PFSK-1 (cell line): ENCODE results near the gene SCUBE2.

Experiments used
- FOXP2 ChIP-seq: optimal IDR thresholded peaks from 2 replicates; pipeline ENCODE3; 2011; ENCODE audit warnings: borderline replicate concordance, control low read depth, inconsistent platforms; ENCODE audit not compliant: insufficient read depth; ENCODE audit errors: extremely low read length, extremely low read depth
- POLR2AphosphoS5 ChIP-seq: IDR thresholded peaks from 2 replicates; pipeline ENCODE4 v1.6.1; 2012; ENCODE audit warnings: low read depth, mild to moderate bottlenecking, control low read depth, low read length, moderate library complexity
- REST ChIP-seq, 2 experiments: IDR thresholded peaks; 2 replicates each; pipeline versions ENCODE4 v1.6.1 to v1.8.0; 2011 to 2012; ENCODE audit warnings: low read depth in 2 of 2, low read length in 2 of 2, control low read depth in 1 of 2, inconsistent platforms in 1 of 2, mild to moderate bottlenecking in 1 of 2, moderate library complexity in 1 of 2; ENCODE audit not compliant: insufficient read depth in 1 of 2
- SIN3A ChIP-seq: IDR thresholded peaks from 2 replicates; pipeline ENCODE4 v1.6.1; 2012; ENCODE audit warnings: mild to moderate bottlenecking, low read length, moderate library complexity, borderline replicate concordance; ENCODE audit not compliant: insufficient read depth
- TAF1 ChIP-seq: IDR thresholded peaks from 2 replicates; pipeline ENCODE4 v1.6.1; 2012; ENCODE audit warnings: low read length, control low read depth, borderline replicate concordance; ENCODE audit not compliant: insufficient read depth

Gene SCUBE2

GRCh38 chr11:9075556-9075955 is 15.8 kb downstream of the SCUBE2 start:
- TF ChIP-seq REST (IDR thresholded peaks at IDR 0.05; ENCODE audit: insufficient read depth in 1 of 2, low read depth in 2 of 2, low read length in 2 of 2) (no peak), SIN3A (no peak), TAF1 (no peak), POLR2AphosphoS5 (no peak), FOXP2 (no peak)

- TF ChIP-seq REST (IDR thresholded peaks at IDR 0.05; ENCODE audit: insufficient read depth in 1 of 2, low read depth in 2 of 2, low read length in 2 of 2) (no peak), SIN3A (no peak), TAF1 (no peak), POLR2AphosphoS5 (no peak), FOXP2 (no peak)
Observed at GRCh38 chr11:9074338-9075029, 16.9 kb downstream of the SCUBE2 start.

- TF ChIP-seq SIN3A (no peak), POLR2AphosphoS5 (no peak)
Observed at GRCh38 chr11:9073466-9074225, 17.8 kb downstream of the SCUBE2 start.

- TF ChIP-seq REST (IDR thresholded peaks at IDR 0.05; ENCODE audit: insufficient read depth in 1 of 2, low read depth in 2 of 2, low read length in 2 of 2) (no peak), FOXP2 (no peak), POLR2AphosphoS5 (no peak), SIN3A (no peak), TAF1 (no peak)
Observed at GRCh38 chr11:9072626-9073176, 18.7 kb downstream of the SCUBE2 start.

- TF ChIP-seq REST (IDR thresholded peaks at IDR 0.05; ENCODE audit: insufficient read depth in 1 of 2, low read depth in 2 of 2, low read length in 2 of 2) = no peak
- no peak for TF ChIP-seq POLR2AphosphoS5
- no peak for TF ChIP-seq TAF1
- no peak for TF ChIP-seq SIN3A
- no peak for TF ChIP-seq FOXP2
Observed at GRCh38 chr11:9071692-9072091, 19.7 kb downstream of the SCUBE2 start.
